Smooth muscle cell (in vitro differentiated cells): ENCODE results near the gene GSE1. TPM values are rescaled to one million over a fixed set of nuclear protein-coding genes. Genes with fewer than 3 reads are reported as not detected.

Experiments
- DNase-seq: peaks from one replicate; lab custom pipeline; 2025; ENCODE audit not compliant: unreplicated experiment; lab: John Stamatoyannopoulos, UW
- H2AFZ ChIP-seq: fragments of 200-600 bp; sonication (generic); 2 replicates; pipeline ENCODE4 v1.6.0; 2016; ENCODE audit warnings: antibody characterized with exemption, low read depth, mild to moderate bottlenecking
- H3F3A ChIP-seq: fragments of 200-600 bp; sonication (generic); 2 replicates; pipeline ENCODE4 v1.6.0; 2017; ENCODE audit warnings: antibody characterized with exemption, low read depth
- H3K27ac ChIP-seq: fragments of 200-600 bp; sonication (generic); 2 replicates; pipeline ENCODE4 v1.5.1; 2016; ENCODE audit warnings: low read depth, mild to moderate bottlenecking
- H3K27me3 ChIP-seq: fragments of 200-600 bp; sonication (generic); 2 replicates; pipeline ENCODE4 v1.6.1; 2016; ENCODE audit warnings: low read depth, mild to moderate bottlenecking
- H3K36me3 ChIP-seq: fragments of 200-600 bp; sonication (generic); 2 replicates; pipeline ENCODE4 v1.5.1; 2016; ENCODE audit warnings: low read depth
- H3K4me1 ChIP-seq: fragments of 200-600 bp; sonication (generic); 2 replicates; pipeline ENCODE4 v1.5.1; 2016; ENCODE audit warnings: low read depth
- H3K4me2 ChIP-seq: fragments of 200-600 bp; sonication (generic); 2 replicates; pipeline ENCODE4 v1.6.0; 2016; ENCODE audit warnings: mild to moderate bottlenecking
- H3K4me3 ChIP-seq: fragments of 200-600 bp; sonication (generic); 2 replicates; pipeline ENCODE4 v1.5.1; 2016; ENCODE audit warnings: mild to moderate bottlenecking
- H3K79me2 ChIP-seq: fragments of 200-600 bp; sonication (generic); 2 replicates; pipeline ENCODE4 v1.6.0; 2016; ENCODE audit warnings: low read depth, mild to moderate bottlenecking
- H3K9ac ChIP-seq: fragments of 200-600 bp; sonication (generic); 2 replicates; pipeline ENCODE4 v1.6.0; 2016; ENCODE audit warnings: low read depth
- H3K9me3 ChIP-seq: fragments of 200-600 bp; sonication (generic); replicated peaks from 2 replicates; pipeline ENCODE4 v1.5.1; 2016; ENCODE audit warnings: low read depth
- H4K20me1 ChIP-seq: fragments of 200-600 bp; sonication (generic); 2 replicates; pipeline ENCODE4 v1.6.0; 2016; ENCODE audit warnings: low read depth
- WGBS: methylation state at CpG from one replicate; pipeline ENCODE4 v1.1.7; 2016; ENCODE audit warnings: low lambda C conversion rate; 5-methylcytosine and 5-hydroxymethylcytosine counted together
- polyA plus RNA-seq: library from polyadenylated mRNA; unstranded; fragments of >200 nt; fragmentation: Nextera tagmentation; extraction: Ambion mirVana; gene quantifications from 2 replicates; pipeline ENCODE4 v1.2.1, GENCODE V29; 2016
- total RNA-seq: library from RNA; depleted of rRNA; stranded (reverse); fragments of >200 nt; gene quantifications from 2 replicates; pipeline ENCODE4 v1.2.3, GENCODE V29; 2014
- TF ChIP-seq, protein P1 (sequence below): fragments of 200-600 bp; sonication (generic); IDR thresholded peaks from 2 replicates; pipeline ENCODE4 v1.5.1; 2017; ENCODE audit warnings: borderline replicate concordance, mild to moderate bottlenecking, antibody characterized with exemption; ENCODE audit not compliant: insufficient read depth, poor library complexity, severe bottlenecking

The GSE1 gene
- total and polyA plus RNA-seq, 2 experiments from 2014 or later: 13.6 to 27.7 TPM

DNA sequence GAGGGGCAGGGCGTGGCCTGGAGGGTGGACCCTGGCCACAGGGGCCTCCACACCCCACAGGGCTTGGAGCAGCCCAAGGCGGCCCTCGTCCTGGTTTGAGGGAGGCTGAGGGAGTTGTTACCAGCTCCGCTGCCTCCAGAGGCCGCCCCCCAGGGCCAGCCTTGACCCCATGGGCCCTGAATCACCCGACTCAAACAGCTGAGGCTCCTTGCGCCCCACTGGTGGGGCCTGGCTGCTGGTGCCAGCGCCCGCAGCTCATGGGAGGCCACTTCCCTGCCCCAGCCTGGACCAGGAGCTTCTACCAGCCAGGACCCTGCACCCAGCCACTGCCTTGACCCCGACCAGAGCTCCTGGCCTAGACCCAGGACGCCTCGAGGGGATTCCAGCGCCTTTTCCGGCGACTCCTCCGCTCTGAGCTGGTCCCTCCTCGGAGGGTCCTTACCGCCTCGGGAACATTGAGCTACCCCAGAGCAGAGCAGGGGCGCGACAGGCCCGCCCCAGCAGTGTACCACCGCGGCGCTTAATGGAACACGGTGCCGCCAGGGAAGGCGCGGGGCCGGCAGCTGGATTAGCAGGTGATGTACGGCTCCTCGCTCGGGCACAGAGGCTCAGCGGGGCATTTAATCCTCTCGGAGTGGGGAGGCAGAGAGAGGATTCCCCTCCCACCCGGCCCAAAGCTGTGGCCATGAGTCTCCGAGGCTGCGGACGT lies 37.2 kb downstream of the GSE1 start:
- peaks cover 7% of the 10 kb centered on the region for H3K4me1 ChIP-seq
- 96% methylated on average over 38 of the region's 39 CpGs for WGBS
- no peak overlapping the region for H3K4me3 ChIP-seq
- H3K9me3 ChIP-seq: no peaks in the 10 kb centered on the region
- peaks cover 95% of the 10 kb centered on the region for H4K20me1 ChIP-seq
- H3K79me2 ChIP-seq: peaks cover 4% of the 10 kb centered on the region
- TF ChIP-seq, protein P1, sequence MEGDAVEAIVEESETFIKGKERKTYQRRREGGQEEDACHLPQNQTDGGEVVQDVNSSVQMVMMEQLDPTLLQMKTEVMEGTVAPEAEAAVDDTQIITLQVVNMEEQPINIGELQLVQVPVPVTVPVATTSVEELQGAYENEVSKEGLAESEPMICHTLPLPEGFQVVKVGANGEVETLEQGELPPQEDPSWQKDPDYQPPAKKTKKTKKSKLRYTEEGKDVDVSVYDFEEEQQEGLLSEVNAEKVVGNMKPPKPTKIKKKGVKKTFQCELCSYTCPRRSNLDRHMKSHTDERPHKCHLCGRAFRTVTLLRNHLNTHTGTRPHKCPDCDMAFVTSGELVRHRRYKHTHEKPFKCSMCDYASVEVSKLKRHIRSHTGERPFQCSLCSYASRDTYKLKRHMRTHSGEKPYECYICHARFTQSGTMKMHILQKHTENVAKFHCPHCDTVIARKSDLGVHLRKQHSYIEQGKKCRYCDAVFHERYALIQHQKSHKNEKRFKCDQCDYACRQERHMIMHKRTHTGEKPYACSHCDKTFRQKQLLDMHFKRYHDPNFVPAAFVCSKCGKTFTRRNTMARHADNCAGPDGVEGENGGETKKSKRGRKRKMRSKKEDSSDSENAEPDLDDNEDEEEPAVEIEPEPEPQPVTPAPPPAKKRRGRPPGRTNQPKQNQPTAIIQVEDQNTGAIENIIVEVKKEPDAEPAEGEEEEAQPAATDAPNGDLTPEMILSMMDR: no peak
- DNase-seq: no peak
- H3K27me3 ChIP-seq: no peaks in the 10 kb centered on the region
- no peak overlapping the region for H3K4me2 ChIP-seq
- no peaks in the 10 kb centered on the region for H3K36me3 ChIP-seq
- no peak overlapping the region for H3K9ac ChIP-seq
- no peak overlapping the region for H2AFZ ChIP-seq
- no peaks in the 10 kb centered on the region for H3F3A ChIP-seq
- no peak overlapping the region for H3K27ac ChIP-seq

DNA sequence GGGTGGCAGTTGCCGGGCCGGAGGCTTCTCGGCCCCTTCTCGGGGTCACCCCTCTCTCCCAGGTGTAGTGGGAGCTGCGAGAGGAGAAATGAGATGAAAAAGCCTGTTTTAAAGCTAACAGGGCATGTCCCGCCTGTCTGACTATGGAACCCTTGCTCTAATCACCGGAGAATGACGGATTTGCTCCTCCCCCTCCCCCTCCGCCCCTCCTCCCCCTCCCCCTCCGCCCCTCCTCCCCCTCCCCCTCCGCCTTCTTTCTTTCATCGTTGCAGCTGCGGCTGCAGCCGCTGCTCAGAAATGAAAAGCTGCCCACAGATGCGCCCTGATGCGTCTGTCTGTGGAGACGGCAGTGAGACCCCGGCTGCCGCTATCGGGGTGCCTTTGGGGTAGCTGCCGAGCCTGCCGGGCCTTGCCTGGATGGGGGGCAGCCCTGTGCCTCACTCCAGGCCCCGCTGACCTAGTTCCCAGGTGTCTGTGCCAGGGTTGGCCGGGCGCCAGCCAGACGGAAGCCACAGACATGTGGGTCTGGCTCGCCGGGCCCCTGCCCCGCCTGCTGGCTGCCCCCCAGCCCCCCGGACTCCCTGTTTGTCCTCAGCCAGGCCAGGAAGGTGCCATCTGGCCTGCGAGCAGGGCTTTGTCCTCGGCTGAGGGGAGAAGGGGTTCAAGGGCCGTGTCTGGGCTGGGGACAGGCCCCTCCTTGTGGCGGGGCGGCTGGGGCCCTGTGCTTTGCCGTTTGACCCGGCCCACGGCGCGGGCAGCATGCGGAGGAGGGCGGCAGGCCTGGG lies 37.9 kb downstream of the GSE1 start:
- H3K4me2 ChIP-seq: no peak overlapping the region
- H3K27me3 ChIP-seq: no peaks in the 10 kb centered on the region
- no peak overlapping the region for H3K27ac ChIP-seq
- peaks cover 93% of the 10 kb centered on the region for H4K20me1 ChIP-seq
- H3F3A ChIP-seq: no peaks in the 10 kb centered on the region
- peaks cover 7% of the 10 kb centered on the region for H3K4me1 ChIP-seq
- 88% methylated on average over 23 of the region's 42 CpGs for WGBS
- no peak for DNase-seq
- TF ChIP-seq, protein P1: no peak
- no peak overlapping the region for H2AFZ ChIP-seq
- no peak overlapping the region for H3K4me3 ChIP-seq
- peaks cover 4% of the 10 kb centered on the region for H3K79me2 ChIP-seq
- no peak overlapping the region for H3K9ac ChIP-seq
- no peaks in the 10 kb centered on the region for H3K9me3 ChIP-seq
- H3K36me3 ChIP-seq: no peaks in the 10 kb centered on the region

DNA sequence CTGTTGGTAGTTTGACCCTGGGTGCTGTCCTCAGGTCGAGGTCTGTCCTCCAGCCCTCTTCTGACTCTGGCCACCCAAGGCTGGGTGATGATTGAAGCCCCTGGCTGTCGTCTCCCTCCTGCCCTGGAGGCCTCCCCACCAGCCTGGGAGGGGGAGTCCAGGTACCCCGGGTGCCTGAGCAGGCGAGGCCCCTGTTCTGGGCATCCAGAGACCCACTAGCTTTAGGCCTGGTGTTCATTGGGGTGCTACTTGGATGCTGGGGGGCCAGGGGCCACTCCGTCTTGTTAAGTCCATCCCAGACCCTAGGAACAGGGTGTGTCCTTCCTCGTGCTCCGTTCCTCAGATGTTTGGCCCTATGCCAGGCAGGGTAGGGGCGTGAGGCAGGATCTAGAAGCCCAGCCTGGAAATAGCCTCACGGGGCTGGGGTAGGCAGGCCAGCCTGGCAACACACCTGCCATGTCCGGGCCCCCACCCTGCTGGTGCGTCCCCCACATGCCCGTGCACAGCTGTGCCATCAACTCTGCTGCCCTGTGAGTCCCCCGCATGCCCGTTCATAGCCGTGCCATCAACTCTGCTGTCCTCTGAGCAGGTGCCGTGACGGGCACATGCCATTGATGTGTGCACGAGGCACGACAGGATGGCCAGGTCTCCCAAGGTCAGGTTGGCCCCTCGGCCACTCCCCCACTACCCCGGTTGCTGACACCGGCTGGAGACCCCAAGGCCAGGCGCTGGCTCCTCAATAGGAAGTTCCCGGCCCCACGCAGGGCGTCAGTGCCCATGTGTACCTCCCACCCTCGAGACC lies 38.7 kb downstream of the GSE1 start:
- TF ChIP-seq, protein P1: no peak
- no peak for DNase-seq
- peaks cover 93% of the 10 kb centered on the region for H4K20me1 ChIP-seq
- H3K9ac ChIP-seq: no peak overlapping the region
- H3K79me2 ChIP-seq: peaks cover 4% of the 10 kb centered on the region
- H3K27me3 ChIP-seq: no peaks in the 10 kb centered on the region
- H3K4me3 ChIP-seq: no peak overlapping the region
- WGBS: 94% methylated on average over 24 of the region's 27 CpGs
- no peaks in the 10 kb centered on the region for H3K9me3 ChIP-seq
- H3K4me1 ChIP-seq: peaks cover 7% of the 10 kb centered on the region
- no peaks in the 10 kb centered on the region for H3K36me3 ChIP-seq
- H3K4me2 ChIP-seq: no peak overlapping the region
- H3F3A ChIP-seq: no peaks in the 10 kb centered on the region
- H3K27ac ChIP-seq: no peak overlapping the region
- H2AFZ ChIP-seq: no peak overlapping the region
